ENCODE data around the gene OVAAL.

The OVAAL gene

GRCh38 chr1:180603223-180603849 lies 44.6 kb downstream of the OVAAL start:
- Histone ChIP-seq H3K36me3 (replicated peaks) (no peaks in the 10 kb centered on the region), H3K27ac (no peak overlapping the region), H3K27me3 (replicated peaks) (no peaks in the 10 kb centered on the region), H3K4me3 (ENCODE audit: low read depth, low read length) (no peak overlapping the region)
- DNase-seq = no peak
- in situ Hi-C loops (cut with HindIII; ENCODE audit: low pct_ligation_motif_present, low sequenced_read_pairs) = no loop called here
- no peak for TF ChIP-seq CTCF (IDR thresholded peaks at IDR 0.05; ENCODE audit: low read depth, low read length, missing control alignments)

- H3K27me3 ChIP-seq (replicated peaks) = no peaks in the 10 kb centered on the region
- H3K27ac ChIP-seq = no peak overlapping the region
- TF ChIP-seq CTCF (IDR thresholded peaks at IDR 0.05; ENCODE audit: low read depth, low read length, missing control alignments) = no peak
- H3K36me3 ChIP-seq (replicated peaks) = no peaks in the 10 kb centered on the region
- no peak overlapping the region for H3K4me3 ChIP-seq (ENCODE audit: low read depth, low read length)
- DNase-seq = no peak
- in situ Hi-C loops (cut with HindIII; ENCODE audit: low pct_ligation_motif_present, low sequenced_read_pairs) = no loop called here
Measured at GRCh38 chr1:180603850-180604226, 45.1 kb downstream of the OVAAL start.

- Histone ChIP-seq H3K27me3 (replicated peaks) (no peaks in the 10 kb centered on the region), H3K4me3 (ENCODE audit: low read depth, low read length) (no peak overlapping the region), H3K27ac (no peak overlapping the region), H3K36me3 (replicated peaks) (no peaks in the 10 kb centered on the region)
- in situ Hi-C loops (cut with HindIII; ENCODE audit: low pct_ligation_motif_present, low sequenced_read_pairs) = no loop called here
- TF ChIP-seq CTCF (IDR thresholded peaks at IDR 0.05; ENCODE audit: low read depth, low read length, missing control alignments) = no peak
- DNase-seq = no peak
Measured at GRCh38 chr1:180606155-180606554, 47.4 kb downstream of the OVAAL start.

GRCh38 chr1:180609643-180610555 lies 51.1 kb downstream of the OVAAL start:
- in situ Hi-C loops (cut with HindIII; ENCODE audit: low pct_ligation_motif_present, low sequenced_read_pairs) = no loop called here
- no peak for DNase-seq
- Histone ChIP-seq H3K27ac (no peak overlapping the region), H3K4me3 (ENCODE audit: low read depth, low read length) (no peak overlapping the region), H3K27me3 (replicated peaks) (no peaks in the 10 kb centered on the region), H3K36me3 (replicated peaks) (no peaks in the 10 kb centered on the region)
- TF ChIP-seq CTCF (IDR thresholded peaks at IDR 0.05; ENCODE audit: low read depth, low read length, missing control alignments) = no peak

- no peak for TF ChIP-seq CTCF (IDR thresholded peaks at IDR 0.05; ENCODE audit: low read depth, low read length, missing control alignments)
- Histone ChIP-seq H3K27ac (no peak overlapping the region), H3K36me3 (replicated peaks) (no peaks in the 10 kb centered on the region), H3K4me3 (ENCODE audit: low read depth, low read length) (no peak overlapping the region), H3K27me3 (replicated peaks) (no peaks in the 10 kb centered on the region)
- DNase-seq = no peak
- in situ Hi-C loops (cut with HindIII; ENCODE audit: low pct_ligation_motif_present, low sequenced_read_pairs) = no loop called here
Measured at GRCh38 chr1:180610556-180611015, 51.8 kb downstream of the OVAAL start.
